Heart left ventricle (tissue), 16 donors: ENCODE measurements around the gene HERC3. TPM values are rescaled to one million over a fixed set of nuclear protein-coding genes. Genes with fewer than 3 reads are reported as not detected.
"Not testable (repeated sequence)": the region's sequence is repeated elsewhere in the genome, so short reads cannot be mapped to it uniquely, and the experiment has no call there.

ENCODE experiments used
- ATAC-seq, 4 donors: fragments of 200-7000 bp; cut with Tn5 transposase; one replicate each; pipeline ENCODE4 v1.9.1; 2020 to 2022; ENCODE audit warnings: moderate library complexity in 4 of 4, mild to moderate bottlenecking in 3 of 4, moderate number of reproducible peaks in 1 of 4
- DNase-seq, 5 donors: peaks; one replicate each; pipeline ENCODE4 v3.0.0-alpha.2; 2020
- H3K27ac ChIP-seq, 12 donors: fragments of 200-600 bp; sonication (generic) in 4 of 12; one replicate each; pipeline versions ENCODE4 v1.5.0 to v1.8.0; 2016 to 2022; ENCODE audit warnings: mild to moderate bottlenecking in 2 of 12
- H3K27me3 ChIP-seq, 9 donors: fragments of 200-600 bp; sonication (generic) in 2 of 9; one replicate each; pipeline versions ENCODE4 v1.5.1 to v1.8.0; 2016 to 2022; ENCODE audit warnings: mild to moderate bottlenecking in 3 of 9
- H3K36me3 ChIP-seq, 9 donors: fragments of 200-600 bp; sonication (generic) in 2 of 9; one replicate each; pipeline versions ENCODE4 v1.5.0 to v1.8.0; 2018 to 2022; ENCODE audit warnings: mild to moderate bottlenecking in 2 of 9
- H3K4me1 ChIP-seq, 12 donors: fragments of 200-600 bp; sonication (generic) in 4 of 12; one replicate each; pipeline versions ENCODE4 v1.5.0 to v1.8.0; 2016 to 2022; ENCODE audit warnings: mild to moderate bottlenecking in 3 of 12
- H3K4me3 ChIP-seq, 12 donors: fragments of 200-600 bp; sonication (generic) in 4 of 12; one replicate each; pipeline versions ENCODE4 v1.5.0 to v1.8.0; 2017 to 2022; ENCODE audit warnings: mild to moderate bottlenecking in 9 of 12, moderate library complexity in 4 of 12
- H3K9me3 ChIP-seq, 12 donors: fragments of 200-600 bp; sonication (generic) in 4 of 12; one replicate each; pipeline versions ENCODE4 v1.5.0 to v1.8.0; 2016 to 2022; ENCODE audit warnings: mild to moderate bottlenecking in 1 of 12
- POLR2A ChIP-seq, 2 donors: fragments of 450-650 bp; IDR thresholded peaks; one replicate each; pipeline ENCODE4 v1.6.1; 2017; ENCODE audit warnings: antibody characterized with exemption in 2 of 2, mild to moderate bottlenecking in 2 of 2, moderate library complexity in 2 of 2
- WGBS, 4 donors: extraction: QIAGEN DNeasy Blood & Tissue Kit in 2 of 4; methylation state at CpG; one replicate each; pipeline versions ENCODE4 v1.1.5 to v1.1.7; 2013 to 2018; 5-methylcytosine and 5-hydroxymethylcytosine counted together
- intact Hi-C, 10 donors: fragments of 100-400 bp; cut with DNase I; formaldehyde crosslinking; loops; one replicate each; pipeline versions ENCODE4 v1.11.1 to v1.14.2; 2022
- polyA plus RNA-seq, 2 donors: library from polyadenylated mRNA; stranded (reverse); fragments of 200-250 nt; gene quantifications; one replicate each; pipeline ENCODE4 v1.2.3, GENCODE V29; 2013
- total RNA-seq, 9 donors: library from RNA; depleted of rRNA in 2 of 9; stranded (reverse); fragments of >200 nt in 2 of 9; fragmentation: NEBNext Ultra II Directional in 3 of 9; extraction: Animal tissue kit (Norgen Biotek cat#: 25700) in 3 of 9; gene quantifications; one replicate each; pipeline versions ENCODE4 v1.1.0 to v1.2.4, GENCODE V29; 2016 to 2023
- TF ChIP-seq, protein P1 (sequence below), 12 donors: fragments of 200-600 bp; sonication (generic) in 4 of 12; IDR thresholded peaks; one replicate each; pipeline versions ENCODE4 v1.5.0 to v1.8.0; 2018 to 2022; ENCODE audit warnings: antibody characterized with exemption in 12 of 12, mild to moderate bottlenecking in 5 of 12
- donor health status: ischemic (EF 13 %, LVEDD 7.1; RV severe dilation, severe dysfunction).
- donor health status: healthy with polysubstance abuse.
- donor health status: DM: no; HTN: yes; CAD: no.
- donor health status: DM: no; HTN: no; CAD: no.
- donor health status: ischemic (EF 25% LVEDD 6.9; RV normal size, moderate dysfunction).
- donor health status: ischemic (EF 25% LVEDD 5.7; RV mildly dilated, moderate dysfunction).
- donor health status: healthy.
- donor health status: DM: yes; HTN: yes; CAD: no.
- donor health status: ischemic (EF 35%, LVEDD 5.7; RV mildly dilated, moderate dysfunction).
- donor health status: nonischemic (EF 11% LVEDD 7.7; RV severe dilation, severe dysfunction).
- donor health status: DM: yes; HTN: yes; CAD: no.
- donor health status: PGD.
- donor health status: ischemic (EF 29% LVEDD 5.4; RV normal size, mild dysfunction).
- donor health status: nonischemic (EF 23%, LVEDD 6.1; RV moderate dilation, normal function).

Gene HERC3
- total and polyA plus RNA-seq, 11 donors, result 10.4 to 66.6 (median 48.4) TPM

GRCh38 chr4:88605736-88606135, 13.5 kb downstream of the HERC3 start:
- Histone ChIP-seq H3K27ac (no peak overlapping the region), H3K9me3 (no peaks in the 10 kb centered on the region), H3K27me3 (no peaks in the 10 kb centered on the region), H3K4me3 (no peak overlapping the region), H3K36me3 (peaks cover 0 to 50% (median 30%) of the 10 kb centered on the region in 9 donors), H3K4me1 (peaks cover 0 to 47% (median 27%) of the 10 kb centered on the region in 12 donors)
- ATAC-seq, result no peak
- no peak for DNase-seq
- TF ChIP-seq, protein P1, sequence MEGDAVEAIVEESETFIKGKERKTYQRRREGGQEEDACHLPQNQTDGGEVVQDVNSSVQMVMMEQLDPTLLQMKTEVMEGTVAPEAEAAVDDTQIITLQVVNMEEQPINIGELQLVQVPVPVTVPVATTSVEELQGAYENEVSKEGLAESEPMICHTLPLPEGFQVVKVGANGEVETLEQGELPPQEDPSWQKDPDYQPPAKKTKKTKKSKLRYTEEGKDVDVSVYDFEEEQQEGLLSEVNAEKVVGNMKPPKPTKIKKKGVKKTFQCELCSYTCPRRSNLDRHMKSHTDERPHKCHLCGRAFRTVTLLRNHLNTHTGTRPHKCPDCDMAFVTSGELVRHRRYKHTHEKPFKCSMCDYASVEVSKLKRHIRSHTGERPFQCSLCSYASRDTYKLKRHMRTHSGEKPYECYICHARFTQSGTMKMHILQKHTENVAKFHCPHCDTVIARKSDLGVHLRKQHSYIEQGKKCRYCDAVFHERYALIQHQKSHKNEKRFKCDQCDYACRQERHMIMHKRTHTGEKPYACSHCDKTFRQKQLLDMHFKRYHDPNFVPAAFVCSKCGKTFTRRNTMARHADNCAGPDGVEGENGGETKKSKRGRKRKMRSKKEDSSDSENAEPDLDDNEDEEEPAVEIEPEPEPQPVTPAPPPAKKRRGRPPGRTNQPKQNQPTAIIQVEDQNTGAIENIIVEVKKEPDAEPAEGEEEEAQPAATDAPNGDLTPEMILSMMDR (IDR thresholded peaks at IDR 0.05), result no peak
- TF ChIP-seq POLR2A (IDR thresholded peaks at IDR 0.05), result no peak
- intact Hi-C loops, result no loop called here

DNA sequence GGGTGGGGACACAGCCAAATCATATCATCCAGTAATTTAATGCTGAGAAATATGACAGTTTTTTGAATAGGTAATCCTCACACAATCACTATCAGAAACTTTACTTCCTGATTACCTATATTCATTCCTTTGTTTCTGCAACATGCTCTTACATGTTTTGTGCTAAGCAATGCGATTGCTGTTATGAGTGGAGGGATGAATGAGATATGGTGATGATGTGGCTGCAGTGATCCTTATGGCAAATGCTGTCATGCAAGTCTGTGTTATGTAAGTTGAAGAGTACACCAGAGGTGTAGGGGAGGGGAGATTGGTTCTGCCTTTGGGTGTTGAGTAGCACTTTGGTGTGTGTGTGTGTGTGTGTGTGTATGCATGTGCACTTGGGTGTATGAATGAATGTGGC, 14.6 kb downstream of the HERC3 start:
- H3K36me3 ChIP-seq, result peaks cover 0 to 50% (median 30%) of the 10 kb centered on the region in 9 donors
- H3K4me1 ChIP-seq, result peaks cover 7 to 54% (median 33%) of the 10 kb centered on the region in 12 donors
- intact Hi-C loops, result no loop called here
- ATAC-seq, result no peak
- WGBS, 4 donors, result 96 to 100% (median 99%) methylated on average over 1 of the region's 1 CpG
- H3K9me3 ChIP-seq, result no peaks in the 10 kb centered on the region
- H3K4me3 ChIP-seq, result no peak overlapping the region
- no peak overlapping the region for H3K27ac ChIP-seq
- no peaks in the 10 kb centered on the region for H3K27me3 ChIP-seq
- DNase-seq, result no peak
- TF ChIP-seq, protein P1 (IDR thresholded peaks at IDR 0.05), result no peak
- no peak for TF ChIP-seq POLR2A (IDR thresholded peaks at IDR 0.05)

GRCh38 chr4:88609387-88609786, 17.1 kb downstream of the HERC3 start:
- Histone ChIP-seq H3K27ac (peak overlapping the region in 9 of 12 donors; percentile 8 to 83 (median 70)), H3K27me3 (no peaks in the 10 kb centered on the region), H3K4me1 (peaks cover 7 to 76% (median 57%) of the 10 kb centered on the region in 12 donors), H3K9me3 (no peaks in the 10 kb centered on the region), H3K4me3 (no peak overlapping the region), H3K36me3 (peaks cover 0 to 44% (median 30%) of the 10 kb centered on the region in 9 donors)
- TF ChIP-seq POLR2A (IDR thresholded peaks at IDR 0.05), result no peak
- TF ChIP-seq, protein P1 (IDR thresholded peaks at IDR 0.05), result no peak
- 59 to 79% (median 67%) methylated on average over 3 of the region's 3 CpGs for WGBS, 4 donors
- peak in 1 of 4 donors; percentile 10 for ATAC-seq
- no peak for DNase-seq
- intact Hi-C loops, result no loop called here

GRCh38 chr4:88609794-88610193, 17.5 kb downstream of the HERC3 start:
- ATAC-seq, H3K27me3 ChIP-seq, intact Hi-C loops, H3K9me3 ChIP-seq, H3K4me3 ChIP-seq, DNase-seq: not testable (repeated sequence)
- WGBS, 4 donors, result 92 to 97% (median 96%) methylated on average over 5 of the region's 5 CpGs
- Histone ChIP-seq H3K4me1 (peaks cover 7 to 76% (median 58%) of the 10 kb centered on the region in 12 donors), H3K36me3 (peaks cover 0 to 43% (median 30%) of the 10 kb centered on the region in 9 donors), H3K27ac (peak overlapping the region in 9 of 12 donors; percentile 41 to 85 (median 71))

DNA sequence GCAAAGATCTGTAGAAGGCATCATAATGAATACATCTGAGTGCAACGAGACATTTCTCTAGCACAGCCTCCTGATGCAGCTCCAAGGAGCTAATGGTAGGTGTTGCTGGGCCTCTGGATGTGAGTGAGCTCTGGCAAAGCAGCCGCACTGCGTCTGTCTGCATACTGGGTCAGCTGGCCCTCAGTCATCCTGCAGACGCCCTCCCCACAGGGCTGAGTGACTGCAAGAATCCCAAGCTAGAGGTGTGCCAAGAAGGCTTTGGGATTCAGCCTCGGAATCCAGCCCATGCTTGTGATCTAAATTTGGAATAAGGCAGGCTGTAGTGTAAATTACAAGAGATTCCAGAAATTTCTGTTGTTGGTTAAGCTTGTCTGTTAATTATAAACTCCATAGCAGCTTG, 18.5 kb downstream of the HERC3 start:
- H3K9me3 ChIP-seq, result no peaks in the 10 kb centered on the region
- peaks cover 0 to 42% (median 29%) of the 10 kb centered on the region in 9 donors for H3K36me3 ChIP-seq
- peak; percentile 76 to 94 (median 88) for ATAC-seq
- intact Hi-C loops, result no loop called here
- H3K4me1 ChIP-seq, result peaks cover 7 to 70% (median 57%) of the 10 kb centered on the region in 12 donors
- TF ChIP-seq, protein P1 (IDR thresholded peaks at IDR 0.05), result no peak
- no peak for TF ChIP-seq POLR2A (IDR thresholded peaks at IDR 0.05)
- 35 to 52% (median 41%) methylated on average over 2 to 5 of the region's 5 CpGs for WGBS, 4 donors
- no peak overlapping the region for H3K4me3 ChIP-seq
- H3K27me3 ChIP-seq, result no peaks in the 10 kb centered on the region
- peak; percentile 52 to 82 (median 72) for DNase-seq
- H3K27ac ChIP-seq, result peak overlapping the region; percentile 43 to 85 (median 72)
